Stimulated activated naive CD4-positive, alpha-beta T cell (primary cell): ENCODE results near the gene TP53TG3F.
"Not testable (repeated sequence)": the region's sequence is repeated elsewhere in the genome, so short reads cannot be mapped to it uniquely, and the experiment has no call there.

Experiments used
- DNase-seq, 6 experiments: peaks; one replicate each; lab custom pipeline; 2025; lab: John Stamatoyannopoulos, UW

Gene TP53TG3F

GRCh38 chr16:33459312-33459711, at the start of gene TP53TG3F:
Gene TP53TG3F, plus strand, starts transcription at chr16:33459612. Its CDS starts 68 bp downstream, at chr16:33459680.
- not testable (repeated sequence) for DNase-seq

GRCh38 chr16:33491611-33492010, 32.2 kb downstream of the TP53TG3F start:
- DNase-seq = not testable (repeated sequence)

- DNase-seq = not testable (repeated sequence)
These were observed 47.8 kb downstream of the TP53TG3F start for GRCh38 chr16:33507231-33507630.

GRCh38 chr16:33509070-33509469, 49.7 kb downstream of the TP53TG3F start:
- DNase-seq = not testable (repeated sequence)

- not testable (repeated sequence) for DNase-seq
These were observed 50.5 kb downstream of the TP53TG3F start for GRCh38 chr16:33509906-33510305.
